22Rv1 (cell line): ENCODE data around the gene PARS2.

ENCODE experiments used
- CTCF ChIP-seq: fragments of 450-650 bp; IDR thresholded peaks from 2 replicates; pipeline ENCODE4 v1.5.1; 2017; ENCODE audit warnings: mild to moderate bottlenecking
- ZFX ChIP-seq: fragments of 450-650 bp; IDR thresholded peaks from 2 replicates; pipeline ENCODE4 v1.6.1; 2017; ENCODE audit warnings: antibody characterized with exemption, borderline replicate concordance

GRCh38 chr1:54811739-54812655, 47.7 kb upstream of the PARS2 start:
- TF ChIP-seq CTCF (no peak), ZFX (no peak)
